Cortex of kidney (tissue), 1 donor: ENCODE data around the gene RETREG3.
A peak's percentile ranks its signal among the peaks of the same experiment; 100 is the strongest.
"Not testable (repeated sequence)": the region's sequence is repeated elsewhere in the genome, so short reads cannot be mapped to it uniquely, and the experiment has no call there.

ENCODE experiments used
- DNase-seq: peaks from one replicate; lab custom pipeline; 2025; lab: John Stamatoyannopoulos, UW

The RETREG3 gene

GRCh38 chr17:42553161-42553818 lies 55.9 kb downstream of the RETREG3 start:
- DNase-seq: no peak

- DNase-seq: not testable (repeated sequence)
These were observed 56.4 kb downstream of the RETREG3 start, which contains the start of gene HSD17B1 for GRCh38 chr17:42552736-42553135. Gene HSD17B1 (plus strand): TSS chr17:42552923. CDS start chr17:42552934, 11 bp downstream.

GRCh38 chr17:42548993-42549755 lies 60.0 kb downstream of the RETREG3 start:
- no peak for DNase-seq

GRCh38 chr17:42548070-42548837 lies 60.9 kb downstream of the RETREG3 start:
- DNase-seq: no peak

GRCh38 chr17:42547698-42548069 lies 61.5 kb downstream of the RETREG3 start:
- DNase-seq: no peak

- DNase-seq: no peak
These were observed 62.1 kb downstream of the RETREG3 start for GRCh38 chr17:42547001-42547461.

GRCh38 chr17:42545755-42546505 lies 63.2 kb downstream of the RETREG3 start:
- not testable (repeated sequence) for DNase-seq

- no peak for DNase-seq
These were observed 64.3 kb downstream of the RETREG3 start for GRCh38 chr17:42544874-42545283.

GRCh38 chr17:42543190-42544079 lies 65.7 kb downstream of the RETREG3 start:
- DNase-seq: no peak

GRCh38 chr17:42541041-42541833 lies 67.9 kb downstream of the RETREG3 start:
- no peak for DNase-seq

- DNase-seq: not testable (repeated sequence)
These were observed 68.6 kb downstream of the RETREG3 start for GRCh38 chr17:42540558-42540957.

- no peak for DNase-seq
These were observed 70.7 kb downstream of the RETREG3 start for GRCh38 chr17:42538482-42538881.

GRCh38 chr17:42537826-42538451 lies 71.2 kb downstream of the RETREG3 start:
- DNase-seq: no peak

GRCh38 chr17:42537156-42537805 lies 71.9 kb downstream of the RETREG3 start:
- no peak for DNase-seq

- no peak for DNase-seq
These were observed 72.6 kb downstream of the RETREG3 start for GRCh38 chr17:42536372-42537155.

GRCh38 chr17:42536048-42536371 lies 73.2 kb downstream of the RETREG3 start, which contains the start of gene NAGLU:
Gene NAGLU (plus strand): TSS chr17:42536241. CDS start chr17:42536273, 32 bp downstream.
- DNase-seq: peak; percentile 50

- no peak for DNase-seq
These were observed 73.8 kb downstream of the RETREG3 start for GRCh38 chr17:42535155-42536047.
